Kidney capillary endothelial cell (primary cell): ENCODE measurements around the gene PRKN.

Source experiments
- DNase-seq: peaks from one replicate; pipeline ENCODE4 v3.0.0-alpha.2; 2018; ENCODE audit warnings: low spot score

PRKN gene

GRCh38 chr6:162053084-162053483 is 674.5 kb downstream of the PRKN start:
- no peak for DNase-seq

- DNase-seq = no peak
Observed at GRCh38 chr6:162050579-162050978, 677.0 kb downstream of the PRKN start.

DNA sequence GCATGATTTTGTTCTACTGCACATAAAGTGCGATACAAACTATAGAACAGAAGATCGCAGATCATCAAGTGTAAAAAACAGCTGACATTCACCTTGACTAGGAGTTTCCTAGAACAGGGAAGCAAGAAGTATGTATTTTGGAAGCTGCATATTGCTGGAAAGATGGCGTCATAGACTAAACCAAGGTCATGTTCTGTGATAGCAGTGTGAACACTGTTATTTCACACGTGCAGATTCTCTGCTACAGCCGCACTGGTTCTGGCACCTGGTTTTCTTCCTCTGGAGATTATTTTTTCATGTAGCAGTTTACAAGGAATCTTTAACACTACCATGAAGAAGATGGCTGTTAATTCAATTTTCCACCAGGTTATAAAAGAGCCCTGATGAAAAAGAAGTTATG is 681.2 kb downstream of the PRKN start:
- DNase-seq = no peak

DNA sequence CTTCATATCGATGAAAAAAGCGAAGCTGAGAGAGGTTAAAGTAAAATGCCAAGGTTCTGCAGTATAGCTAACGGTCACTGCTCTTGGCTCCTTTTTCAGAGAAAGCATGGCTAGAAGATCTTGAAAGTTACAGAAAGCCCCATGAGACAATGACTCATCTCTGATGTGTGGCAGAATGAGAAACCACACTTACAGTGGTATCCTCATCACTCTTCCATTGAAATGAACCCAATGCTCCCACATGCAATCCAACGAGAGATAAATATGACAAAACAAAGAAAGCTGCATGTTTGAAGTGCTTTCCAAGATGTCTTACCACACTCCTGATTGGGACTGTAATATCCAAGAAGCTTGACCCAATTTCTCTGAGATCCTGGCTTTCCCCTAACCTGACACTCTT is 694.9 kb downstream of the PRKN start:
- DNase-seq = no peak

GRCh38 chr6:162029873-162030576 is 697.5 kb downstream of the PRKN start:
- DNase-seq = no peak

DNA sequence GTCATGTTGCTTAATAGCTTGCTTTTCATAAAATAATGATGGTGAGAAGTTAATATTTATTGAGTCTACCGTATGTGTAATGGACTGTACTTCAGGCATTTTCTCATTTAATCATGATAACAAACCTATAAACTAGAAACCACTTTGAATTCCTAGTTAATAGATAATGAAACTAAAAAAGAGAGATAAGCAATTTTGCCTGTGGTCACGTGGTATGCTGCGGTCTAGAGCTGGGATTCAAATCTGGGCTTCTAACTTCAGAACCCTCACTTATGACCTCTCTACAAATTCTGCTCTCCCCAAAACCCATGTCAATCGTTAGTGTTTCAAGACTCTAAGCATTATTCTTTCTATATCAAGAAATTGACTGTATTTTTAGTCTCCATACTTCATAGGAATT is 700.7 kb downstream of the PRKN start:
- no peak for DNase-seq

GRCh38 chr6:162026031-162026430 is 701.5 kb downstream of the PRKN start:
- no peak for DNase-seq

DNA sequence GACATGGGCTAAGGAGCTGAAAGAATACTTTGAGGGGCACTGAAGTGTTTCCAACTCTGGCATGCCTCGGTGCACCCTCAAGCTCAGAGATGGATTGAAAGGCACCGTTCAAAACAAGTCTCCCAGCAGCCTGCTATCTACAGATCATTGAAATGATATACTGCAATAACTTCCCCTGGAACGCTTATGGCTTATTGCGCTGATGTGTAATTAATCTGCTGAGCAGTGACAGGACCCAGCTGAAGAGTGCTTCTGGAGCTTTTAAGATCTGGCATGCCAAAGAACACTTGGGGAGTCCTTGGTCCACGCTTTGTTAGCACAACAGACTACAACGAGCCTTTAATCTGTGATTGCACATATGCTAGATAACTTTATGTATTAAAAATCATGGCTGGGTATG is 708.2 kb downstream of the PRKN start:
- DNase-seq = no peak

GRCh38 chr6:162017536-162017935 is 710.0 kb downstream of the PRKN start:
- no peak for DNase-seq

GRCh38 chr6:162014069-162014811 is 713.3 kb downstream of the PRKN start:
- no peak for DNase-seq

DNA sequence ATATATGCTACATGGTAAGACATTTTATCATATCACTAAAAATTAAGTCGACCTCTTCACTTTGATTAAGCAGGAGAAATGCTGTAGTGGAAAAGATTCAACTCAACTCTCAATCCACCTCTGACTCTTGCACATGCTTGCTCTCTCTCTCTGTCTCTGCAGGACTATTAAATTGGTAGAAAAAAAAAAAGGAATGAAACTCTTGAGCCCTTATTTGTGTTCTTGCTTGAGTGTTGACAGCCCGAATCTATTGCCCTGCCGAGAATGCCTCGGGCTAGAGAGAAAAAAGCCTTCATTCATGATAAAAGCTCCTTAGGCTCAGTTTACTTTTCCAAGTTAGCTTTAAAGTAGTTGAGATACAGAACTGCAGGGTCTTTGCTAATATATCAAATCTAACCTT is 722.2 kb downstream of the PRKN start:
- DNase-seq = no peak

DNA sequence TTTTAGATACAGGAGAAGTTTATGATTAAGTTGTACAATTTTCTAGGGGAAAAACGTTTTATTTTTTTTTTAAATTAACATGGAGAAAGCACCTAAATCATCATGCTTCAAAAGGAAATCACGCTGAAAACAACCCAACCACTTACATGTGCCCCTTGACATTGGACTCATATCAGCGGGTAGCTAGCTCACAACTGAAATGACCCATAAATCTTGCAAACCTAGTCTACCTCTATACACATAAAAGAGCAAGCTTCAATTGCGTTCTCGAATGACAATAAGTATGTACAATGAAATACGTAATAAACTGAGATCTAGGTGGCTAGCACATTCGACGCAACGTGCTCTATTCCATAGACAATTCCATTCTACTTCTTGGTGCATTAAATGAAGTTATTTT is 730.8 kb downstream of the PRKN start:
- no peak for DNase-seq

- no peak for DNase-seq
Observed at GRCh38 chr6:161985876-161986423, 741.6 kb downstream of the PRKN start.

GRCh38 chr6:161984713-161985112 is 742.9 kb downstream of the PRKN start:
- DNase-seq = no peak

DNA sequence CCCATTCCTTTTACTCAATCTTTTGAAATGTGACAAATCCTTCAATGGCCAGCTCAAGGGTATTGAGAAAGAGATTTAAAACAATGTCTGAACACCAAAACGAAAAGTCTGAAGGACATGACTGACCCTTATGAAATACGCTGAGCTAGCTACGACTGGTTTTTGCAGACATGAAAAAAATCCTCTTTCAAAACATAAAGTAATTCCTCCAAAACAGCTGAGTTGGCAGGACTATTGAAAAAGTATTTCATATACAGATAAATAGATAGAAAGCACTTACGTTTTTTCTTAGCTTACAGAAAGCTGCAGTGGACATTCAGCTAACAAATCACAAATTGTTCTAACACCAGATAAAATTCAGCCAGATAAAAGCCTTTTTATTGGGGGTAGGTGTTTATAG is 751.0 kb downstream of the PRKN start:
- DNase-seq = no peak

DNA sequence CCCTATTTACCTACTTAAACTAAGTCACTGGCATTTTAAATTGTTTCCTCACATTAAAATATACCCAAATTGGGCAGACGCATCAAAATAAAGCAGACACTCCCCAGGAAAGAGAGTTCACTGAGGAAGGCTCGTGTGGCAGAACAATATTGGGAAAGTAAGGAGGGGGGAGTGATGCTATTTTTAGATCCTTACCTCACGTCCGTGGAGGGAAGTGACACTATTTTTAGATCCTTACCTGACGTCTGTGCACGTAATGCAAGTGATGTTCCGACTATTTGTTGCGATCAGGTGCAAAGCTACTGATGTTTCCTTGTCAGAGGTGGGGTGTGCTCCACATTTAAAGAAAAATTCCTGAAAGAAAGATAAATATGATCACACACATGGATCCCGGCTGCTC is 754.5 kb downstream of the PRKN start:
- no peak for DNase-seq

GRCh38 chr6:161971043-161971442 is 756.5 kb downstream of the PRKN start:
- DNase-seq = no peak

DNA sequence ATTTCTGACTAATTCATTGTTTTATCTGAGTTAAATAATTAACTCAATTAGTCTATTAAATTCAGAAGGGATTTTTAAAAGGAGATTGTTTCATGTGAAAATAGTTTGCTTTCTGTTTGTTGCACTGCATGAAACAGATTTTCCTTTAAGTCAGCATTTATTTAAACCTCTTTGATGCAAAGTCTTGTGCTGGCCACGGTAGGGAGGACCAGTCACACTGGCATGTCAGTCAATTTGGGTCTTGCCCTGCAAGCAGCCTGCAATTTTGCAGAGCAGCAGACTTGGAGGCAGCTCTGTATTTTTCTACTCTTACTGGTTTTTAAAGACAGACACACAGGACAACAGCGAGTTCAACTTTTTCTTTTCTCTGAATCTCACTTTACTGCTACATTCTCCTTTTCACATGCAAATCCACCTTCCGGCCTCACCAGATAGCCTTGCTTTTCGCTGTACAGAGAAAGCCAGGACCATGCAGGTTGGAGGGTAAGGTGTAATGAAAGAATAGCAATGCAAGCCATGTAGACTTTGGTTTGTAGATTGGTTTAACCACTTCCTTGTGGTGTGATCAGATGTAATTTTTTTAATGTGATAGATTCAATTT is 763.8 kb downstream of the PRKN start:
- DNase-seq = no peak

DNA sequence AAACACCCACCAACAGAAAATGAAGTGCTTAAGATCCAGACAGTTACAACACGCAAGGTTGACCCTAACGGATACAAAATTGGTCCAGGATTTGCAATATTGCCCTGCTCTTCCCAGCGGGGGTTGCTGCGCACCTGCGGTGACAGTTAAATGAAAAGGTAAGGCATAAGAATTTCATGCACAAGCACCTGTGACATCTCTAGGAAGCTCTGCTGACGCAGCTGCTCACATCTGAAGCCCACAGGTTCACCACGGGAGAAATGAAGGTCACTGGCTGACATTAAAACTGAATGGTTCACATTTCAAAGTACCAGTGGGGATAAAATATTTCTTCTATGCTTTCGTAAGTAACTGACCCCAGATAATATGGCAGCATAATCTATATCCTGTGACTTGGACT is 764.4 kb downstream of the PRKN start:
- no peak for DNase-seq

DNA sequence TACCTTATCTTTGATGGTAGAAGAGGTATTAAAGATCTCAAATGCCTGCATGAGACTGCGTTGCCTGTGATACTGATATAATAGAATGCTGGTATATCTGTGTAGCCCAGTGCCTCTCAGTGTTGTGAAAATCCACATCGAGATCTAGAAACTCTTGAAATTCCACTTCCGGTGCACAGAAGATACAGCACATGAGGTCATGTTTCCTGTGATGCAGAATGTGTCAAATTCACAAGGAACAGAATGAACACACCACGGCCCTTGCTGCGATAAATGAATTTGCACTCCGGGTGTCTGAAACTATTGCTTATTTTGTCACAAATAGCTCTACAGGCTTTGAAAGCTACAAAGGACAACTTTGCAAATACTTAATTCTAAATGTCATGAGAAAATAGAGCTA is 765.8 kb downstream of the PRKN start:
- DNase-seq = peak; percentile 7

GRCh38 chr6:161961046-161961445 is 766.5 kb downstream of the PRKN start:
- DNase-seq = no peak

GRCh38 chr6:161959072-161959471 is 768.5 kb downstream of the PRKN start:
- no peak for DNase-seq

- no peak for DNase-seq
Observed at GRCh38 chr6:161956082-161956481, 771.5 kb downstream of the PRKN start.
